Measurements from ENCODE around the gene CDSN. TPM values are rescaled to one million over a fixed set of nuclear protein-coding genes. Genes with fewer than 3 reads are reported as not detected.

Gene CDSN
- polyA plus RNA-seq, 4 donors = not detected

DNA sequence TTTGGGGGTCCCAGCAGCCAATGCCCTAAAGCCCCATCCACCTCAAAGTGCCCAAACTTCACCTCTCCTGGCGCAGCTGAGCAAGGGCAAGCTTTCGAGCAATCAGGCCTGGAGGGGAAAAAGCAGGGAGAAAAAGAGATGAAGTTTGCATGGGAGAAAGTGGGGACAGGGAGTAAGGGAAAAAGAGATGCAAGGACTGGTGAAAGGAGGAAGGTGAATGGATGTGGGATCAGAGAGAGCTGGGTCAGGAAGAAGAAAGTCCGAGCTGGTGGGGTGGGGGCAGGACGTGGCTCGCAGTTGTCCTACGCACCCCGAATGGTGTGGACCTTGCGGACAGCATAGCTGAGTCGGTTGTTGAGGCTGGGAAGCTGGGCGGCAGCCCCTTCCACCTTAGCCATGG is 25.1 kb upstream of the CDSN start:
- no peak for DNase-seq (ENCODE audit: low read depth in 4 of 4, low spot score in 3 of 4)

DNA sequence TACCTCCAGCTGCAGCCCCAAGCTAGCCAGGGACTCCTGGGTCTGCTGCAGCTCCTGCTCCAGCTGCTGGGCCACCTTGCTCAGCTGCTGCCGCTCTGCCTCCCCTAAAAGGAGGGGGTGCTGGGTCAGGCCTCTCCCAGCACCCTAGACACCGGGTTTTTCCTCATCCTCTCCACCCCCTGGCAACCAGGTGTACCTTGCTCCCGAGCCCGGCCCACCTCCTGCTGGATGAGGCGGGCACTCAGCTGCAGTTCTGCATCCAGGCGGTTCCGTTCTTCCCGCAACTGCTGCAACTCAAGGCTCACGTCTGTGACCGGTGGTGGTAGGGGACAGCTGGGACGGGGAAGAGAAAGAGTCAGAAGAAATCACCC is 24.7 kb upstream of the CDSN start:
- no peak for DNase-seq (ENCODE audit: low read depth in 4 of 4, low spot score in 3 of 4)

DNA sequence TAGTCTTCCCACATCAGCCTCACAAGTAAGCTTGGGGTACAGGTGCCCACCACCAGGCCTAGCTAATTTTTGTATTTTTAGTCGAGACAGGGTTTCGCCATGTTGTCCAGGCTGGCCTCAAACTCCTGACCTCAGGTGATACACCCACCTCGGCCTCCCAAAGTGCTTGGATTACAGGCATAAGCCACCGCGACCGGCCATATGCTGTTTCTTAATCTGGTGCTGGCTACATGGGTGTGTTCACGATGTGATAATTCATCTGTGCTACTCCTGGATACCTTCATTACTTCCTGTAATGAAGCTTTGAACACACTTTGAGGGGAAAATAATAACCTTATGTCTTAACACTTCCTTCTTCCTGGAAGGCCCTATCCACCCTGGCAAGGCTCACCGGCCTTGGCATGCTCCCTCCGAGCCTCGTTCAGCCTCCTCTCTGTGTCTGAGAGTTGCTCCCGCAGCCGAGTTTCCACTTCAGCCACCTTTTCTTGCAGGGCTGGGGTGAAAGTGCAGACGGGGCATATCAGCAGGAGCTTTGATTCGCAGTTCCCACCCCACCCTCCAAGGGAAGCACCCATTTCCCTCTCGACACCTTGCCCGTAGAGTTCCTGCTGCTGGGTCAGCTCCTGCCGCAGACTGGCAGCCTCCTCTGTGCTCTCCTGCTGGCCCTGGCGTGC is 24.2 kb upstream of the CDSN start:
- no peak for DNase-seq (ENCODE audit: low read depth in 4 of 4, low spot score in 3 of 4)

DNA sequence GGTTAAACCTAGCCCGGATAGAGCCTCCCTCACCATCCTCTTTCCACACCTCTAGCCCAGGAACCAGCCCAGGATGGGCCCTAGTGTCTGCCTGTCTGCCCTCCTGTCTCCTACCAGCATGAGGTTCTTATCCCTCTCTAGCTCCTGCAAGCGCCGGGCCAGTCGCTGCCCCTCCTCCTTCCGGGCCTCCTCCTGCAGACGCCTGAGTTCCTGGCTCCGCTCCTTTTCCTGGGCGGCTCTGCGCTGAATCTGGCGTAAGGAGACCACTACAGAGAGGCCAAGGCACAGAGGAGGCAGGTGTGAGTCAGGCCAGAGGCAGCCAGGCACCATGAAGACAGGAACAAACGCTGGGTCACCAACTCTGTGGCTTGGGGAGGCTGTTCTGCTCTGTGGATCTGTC is 22.9 kb upstream of the CDSN start:
- DNase-seq (ENCODE audit: low read depth in 4 of 4, low spot score in 3 of 4) = no peak

DNA sequence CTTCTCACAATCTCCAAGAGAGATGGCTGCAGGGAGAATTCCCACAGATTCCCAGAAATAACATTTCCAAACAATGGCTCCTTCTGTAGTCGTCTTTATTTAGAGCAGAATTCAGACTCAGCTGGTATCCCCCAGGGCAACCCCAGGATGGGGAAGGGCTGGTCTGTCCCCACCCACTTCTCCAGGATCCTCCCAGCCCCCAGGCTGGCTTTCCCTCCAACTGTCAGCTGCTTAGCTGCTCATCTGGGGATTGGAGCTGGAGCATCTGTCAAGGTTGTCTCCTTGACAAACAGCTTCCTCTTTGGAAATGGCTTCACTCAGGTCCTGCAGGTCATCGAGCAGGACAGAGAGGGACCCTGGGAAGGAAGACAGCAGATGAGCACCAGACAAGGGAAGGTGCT is 22.1 kb upstream of the CDSN start:
- DNase-seq (ENCODE audit: low read depth in 4 of 4, low spot score in 3 of 4) = no peak

DNA sequence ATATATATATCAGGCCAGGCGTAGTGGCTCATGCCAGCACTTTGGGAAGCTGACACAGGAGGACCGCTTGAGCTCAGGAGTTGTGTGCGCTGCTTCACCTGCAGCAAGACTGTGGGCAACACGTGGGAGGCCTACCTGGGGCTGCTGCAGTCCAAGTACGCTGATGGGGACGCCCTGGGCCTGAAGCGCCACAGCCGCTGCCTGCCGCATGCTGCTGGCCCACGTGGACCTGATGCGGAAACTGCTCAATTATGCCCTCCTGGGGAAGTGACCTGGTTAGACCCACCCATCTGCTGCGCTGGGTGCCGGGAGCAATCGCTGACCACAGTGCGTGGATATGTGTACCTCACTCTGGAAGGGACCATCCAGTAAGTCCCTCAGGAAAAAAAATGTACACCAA is 20.4 kb upstream of the CDSN start:
- DNase-seq (ENCODE audit: low read depth in 4 of 4, low spot score in 3 of 4) = no peak

DNA sequence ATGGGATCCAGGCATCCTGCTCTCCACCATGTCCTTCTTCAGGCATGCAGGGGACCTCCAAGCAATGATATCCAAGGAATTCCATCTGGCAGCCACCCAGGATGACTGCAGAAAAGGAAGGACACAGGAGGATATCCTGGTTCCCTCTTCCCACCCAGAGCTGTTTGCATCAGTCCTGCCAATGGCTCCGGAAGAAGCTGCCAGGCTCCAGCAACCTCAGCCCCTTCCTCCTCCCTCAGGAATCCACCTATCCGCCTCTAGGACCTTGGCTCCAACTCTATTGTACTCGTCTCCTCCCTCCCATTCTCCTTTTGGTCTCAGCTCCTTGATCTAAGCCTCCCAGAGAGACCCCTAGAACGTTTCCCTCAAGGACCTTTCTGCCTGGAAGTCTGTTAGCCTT is 19.4 kb upstream of the CDSN start:
- DNase-seq (ENCODE audit: low read depth in 4 of 4, low spot score in 3 of 4) = no peak

DNA sequence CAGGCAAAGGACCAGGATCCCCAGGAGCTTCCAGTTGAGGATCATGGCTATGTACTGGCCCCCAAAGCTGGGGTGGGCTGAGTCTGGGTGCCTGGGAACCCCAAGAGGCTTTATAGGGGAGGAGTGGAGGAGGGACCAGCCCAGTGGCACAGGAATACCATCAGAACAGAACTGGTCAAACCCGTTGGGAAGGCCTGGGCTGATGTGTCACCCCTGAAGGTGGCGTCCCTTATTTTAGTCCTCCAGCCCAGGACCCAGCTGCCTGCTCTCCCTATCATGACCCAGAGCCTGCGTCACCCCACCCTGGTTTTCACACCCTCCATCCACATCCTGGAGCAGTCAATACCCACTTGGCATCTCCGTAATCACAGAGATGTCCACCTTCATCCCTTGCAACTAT is 18.7 kb upstream of the CDSN start, which contains the start of gene PSORS1C2:
Gene PSORS1C2, minus strand, starts transcription at position 85 of the 400 bp plus-strand sequence. Its CDS starts 40 bp downstream, at position 45.
- no peak for DNase-seq (ENCODE audit: low read depth in 4 of 4, low spot score in 3 of 4)

DNA sequence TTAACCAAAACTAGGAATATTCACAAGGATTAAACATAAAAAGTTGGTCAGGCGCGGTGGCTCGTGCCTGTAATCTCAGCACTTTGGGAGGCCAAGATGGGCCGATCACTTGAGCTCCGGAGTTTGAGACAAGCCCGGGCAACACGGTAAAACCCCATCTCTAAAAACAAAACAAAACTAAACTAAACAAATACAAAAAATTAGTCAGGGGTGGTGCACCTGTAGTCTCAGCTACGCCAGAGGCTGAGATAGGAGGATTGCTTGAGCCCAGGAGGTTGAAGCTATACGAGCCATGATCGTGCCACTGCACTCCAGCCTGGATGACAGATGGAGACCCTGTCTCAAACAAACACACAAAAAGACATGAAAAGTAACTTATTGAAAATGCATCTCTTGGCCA is 15.5 kb upstream of the CDSN start:
- DNase-seq (ENCODE audit: low read depth in 4 of 4, low spot score in 3 of 4) = no peak

DNA sequence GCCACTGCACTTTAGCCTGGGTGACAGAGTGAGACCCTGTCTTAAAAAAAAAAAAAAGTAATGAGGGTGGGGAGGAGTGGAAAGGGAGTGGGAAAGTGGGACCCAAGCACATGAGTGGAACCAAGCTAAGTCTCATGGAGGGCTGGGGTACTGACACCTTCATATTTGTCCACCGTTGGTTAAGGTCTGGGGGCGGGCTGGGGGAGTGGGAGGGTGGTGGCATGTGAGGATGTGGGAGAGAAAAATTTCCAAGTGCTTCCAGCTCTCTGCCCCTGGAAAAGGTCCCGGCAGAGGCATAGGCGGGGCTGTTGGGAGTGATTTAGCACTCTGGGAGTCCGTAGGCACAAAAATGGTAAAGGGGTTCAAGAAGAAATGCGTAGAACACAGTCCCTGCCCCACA is 12.6 kb upstream of the CDSN start:
- no peak for DNase-seq (ENCODE audit: low read depth in 4 of 4, low spot score in 3 of 4)

DNA sequence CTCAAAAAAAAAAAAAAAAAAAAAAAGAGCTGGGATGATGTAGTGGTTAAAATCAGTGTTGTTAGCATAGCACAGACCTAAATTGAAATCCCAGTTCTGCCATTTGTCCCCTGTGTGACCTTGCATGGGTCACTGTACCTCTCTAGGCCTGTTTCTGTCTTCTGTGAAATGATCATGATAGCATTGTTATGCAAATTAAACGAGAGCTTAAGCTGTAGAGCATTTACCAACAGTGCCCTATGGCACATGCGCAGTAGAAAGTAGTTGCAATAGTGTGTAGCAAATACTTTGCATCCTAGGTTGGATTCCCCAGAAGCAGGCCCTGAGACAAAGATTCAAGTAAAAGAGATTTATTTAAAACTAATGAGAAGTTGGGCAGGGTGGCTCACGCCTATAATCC is 11.3 kb upstream of the CDSN start:
- DNase-seq (ENCODE audit: low read depth in 4 of 4, low spot score in 3 of 4) = no peak

DNA sequence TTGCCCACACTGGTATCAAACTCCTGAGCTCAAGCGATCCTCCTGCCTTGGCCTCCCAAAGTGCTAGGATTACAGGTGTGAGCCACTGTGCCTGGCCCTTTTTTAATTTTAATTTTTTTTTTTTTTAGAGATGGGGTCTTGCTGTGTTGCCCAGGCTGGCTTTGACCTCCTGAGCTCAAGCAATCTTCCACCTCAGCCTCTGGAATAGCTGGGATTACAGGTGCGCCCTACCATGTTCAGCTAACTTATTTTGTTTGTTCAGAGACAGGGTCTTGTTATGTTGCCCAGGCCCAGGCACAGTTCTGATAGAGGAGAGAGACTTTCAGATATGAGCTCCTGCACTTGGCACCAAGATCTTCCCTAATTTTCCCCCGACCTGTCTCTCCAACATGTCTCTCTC is 10.5 kb upstream of the CDSN start:
- no peak for DNase-seq (ENCODE audit: low read depth in 4 of 4, low spot score in 3 of 4)

DNA sequence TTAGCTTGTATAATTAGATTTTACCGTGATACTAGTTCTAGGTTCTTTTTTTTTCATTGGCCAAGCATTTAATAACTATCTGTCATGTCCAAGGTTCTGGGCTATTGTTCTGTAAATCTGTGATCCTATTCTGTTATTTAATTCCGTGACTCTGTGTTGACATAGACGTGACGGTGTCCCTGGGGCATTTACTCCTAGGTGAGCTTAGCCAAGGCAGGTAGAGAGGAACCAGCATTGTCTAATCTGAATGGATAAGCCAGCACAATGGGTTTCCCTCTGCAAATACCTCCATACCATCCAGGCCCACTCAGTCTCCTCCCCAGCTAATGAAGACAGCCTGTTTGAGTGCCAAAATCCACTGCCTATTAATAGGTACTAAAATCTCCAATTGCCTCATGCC is 8.9 kb upstream of the CDSN start:
- no peak for DNase-seq (ENCODE audit: low read depth in 4 of 4, low spot score in 3 of 4)

DNA sequence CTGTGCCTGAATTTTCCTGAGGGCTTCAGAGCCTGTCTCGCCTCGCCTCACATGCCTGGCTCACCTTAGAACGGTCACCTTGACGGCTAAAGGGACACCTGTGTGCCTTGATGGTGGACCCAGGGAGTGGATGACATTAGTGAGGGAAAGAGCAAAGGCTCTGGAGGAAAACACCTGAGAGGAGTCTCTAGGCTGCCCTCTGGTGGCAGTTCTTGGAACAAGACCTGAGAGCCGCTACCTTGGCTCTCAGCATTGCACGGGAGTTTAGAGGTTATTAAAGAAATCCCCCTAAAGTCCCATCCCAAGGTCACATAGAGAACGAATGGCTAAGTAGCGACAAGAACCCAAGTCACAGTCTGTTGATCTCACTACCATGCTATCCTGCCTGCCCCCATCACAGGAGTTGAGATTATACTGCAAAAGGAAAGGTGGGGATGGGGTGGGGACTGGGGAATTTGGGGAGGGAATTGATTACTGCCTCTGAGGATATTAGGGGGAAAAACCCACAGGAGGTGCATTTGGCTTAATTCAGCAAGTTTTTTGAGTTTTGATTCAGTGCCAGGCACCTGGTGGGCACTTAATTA is 7.9 kb upstream of the CDSN start:
- peak in 1 of 4 donors; percentile 32 for DNase-seq (ENCODE audit: low read depth in 4 of 4, low spot score in 3 of 4)

DNA sequence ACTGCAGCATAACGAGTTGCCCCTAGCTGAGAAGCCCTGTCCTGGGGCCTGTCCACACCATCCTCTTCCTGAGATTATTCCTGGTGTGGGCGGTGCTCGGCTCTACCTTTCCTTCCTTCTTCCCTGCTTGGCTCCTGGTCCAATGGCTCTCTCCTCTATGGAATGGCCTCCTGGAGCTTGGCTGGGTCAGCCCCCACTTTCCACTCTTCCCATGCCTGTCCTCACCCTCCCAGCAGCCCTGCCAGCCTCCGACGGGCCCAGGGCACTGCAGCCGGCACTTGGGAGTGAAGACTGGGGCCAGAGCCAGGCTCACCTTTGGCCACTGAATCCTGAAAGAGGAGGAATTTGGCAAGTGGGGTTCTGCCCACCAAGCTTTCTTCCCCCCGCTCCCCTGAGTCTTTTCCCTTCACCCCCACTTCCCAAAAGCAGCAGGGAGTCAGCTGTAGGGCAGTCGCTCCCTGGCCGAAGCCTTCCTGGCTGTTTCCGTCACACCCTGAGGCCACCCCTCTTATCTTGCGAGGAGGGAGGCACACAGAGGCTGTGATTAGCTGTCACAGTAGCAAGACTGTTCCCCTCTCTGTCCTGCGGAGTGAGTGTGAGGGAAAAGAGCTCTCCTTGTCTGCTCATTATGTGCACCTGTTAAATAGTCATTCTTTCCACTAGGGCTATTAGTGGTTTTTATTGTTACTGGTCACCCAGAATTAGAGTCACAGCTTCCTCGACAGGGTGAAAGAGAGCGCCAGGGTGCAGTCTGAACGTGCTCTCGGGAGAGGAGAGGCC is 6.3 kb upstream of the CDSN start:
- no peak for DNase-seq (ENCODE audit: low read depth in 4 of 4, low spot score in 3 of 4)

DNA sequence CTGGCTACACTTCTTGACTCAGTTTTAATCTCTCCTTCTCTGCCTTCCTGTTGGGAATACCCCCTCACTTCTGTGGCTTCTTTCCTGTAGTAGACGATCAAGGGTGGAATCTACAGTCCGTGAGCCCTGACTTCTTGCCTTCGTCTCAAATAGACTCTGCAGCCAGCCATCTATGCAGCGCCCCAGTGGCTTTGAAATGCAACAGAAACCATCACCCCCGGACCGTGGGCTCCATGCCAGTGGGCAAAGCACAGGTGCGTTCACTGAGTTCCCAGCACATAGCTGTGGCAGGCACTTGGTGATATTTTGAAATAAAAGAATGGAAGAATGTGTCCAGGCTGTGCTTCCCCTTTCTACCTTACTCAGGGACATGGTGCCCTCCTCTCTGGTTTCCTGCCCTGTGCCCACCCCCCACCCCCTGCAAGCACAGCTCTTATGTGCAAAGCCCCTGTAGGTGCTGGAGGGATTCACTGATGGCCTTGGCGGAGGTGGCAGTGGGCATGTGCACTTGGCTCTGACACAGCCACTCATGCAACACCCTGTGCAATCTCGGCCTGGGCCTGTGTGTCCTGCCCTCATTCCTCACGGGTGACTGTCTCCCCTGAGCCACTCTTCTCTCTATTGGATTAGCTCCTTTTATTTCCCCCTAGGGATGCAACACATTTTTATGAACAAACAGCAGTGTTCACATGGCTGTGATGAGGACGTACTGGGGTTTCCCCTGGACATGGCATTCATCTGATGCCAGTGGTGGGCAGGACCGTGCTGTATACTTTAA is 5.5 kb upstream of the CDSN start:
- no peak for DNase-seq (ENCODE audit: low read depth in 4 of 4, low spot score in 3 of 4)

DNA sequence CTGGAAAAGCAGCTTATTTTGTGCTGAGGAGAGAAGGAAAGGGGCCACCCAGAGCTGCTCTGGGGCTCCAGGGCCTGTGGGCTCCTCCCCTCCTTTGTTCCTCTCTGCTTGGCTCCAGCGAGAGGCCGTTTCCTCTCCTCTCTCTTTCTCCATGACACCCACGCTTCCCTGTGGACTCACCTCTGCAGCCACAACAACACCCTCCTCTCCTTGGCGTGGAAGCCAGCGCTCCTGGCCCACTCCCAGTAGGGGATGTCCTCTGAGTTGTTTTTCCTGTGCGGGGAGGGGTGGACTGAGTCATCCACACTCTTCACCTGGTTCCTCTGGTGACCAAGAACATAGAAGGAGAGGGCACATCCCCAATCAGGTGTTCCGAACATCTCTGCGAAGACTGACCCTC is 4.9 kb upstream of the CDSN start:
- no peak for DNase-seq (ENCODE audit: low read depth in 4 of 4, low spot score in 3 of 4)

DNA sequence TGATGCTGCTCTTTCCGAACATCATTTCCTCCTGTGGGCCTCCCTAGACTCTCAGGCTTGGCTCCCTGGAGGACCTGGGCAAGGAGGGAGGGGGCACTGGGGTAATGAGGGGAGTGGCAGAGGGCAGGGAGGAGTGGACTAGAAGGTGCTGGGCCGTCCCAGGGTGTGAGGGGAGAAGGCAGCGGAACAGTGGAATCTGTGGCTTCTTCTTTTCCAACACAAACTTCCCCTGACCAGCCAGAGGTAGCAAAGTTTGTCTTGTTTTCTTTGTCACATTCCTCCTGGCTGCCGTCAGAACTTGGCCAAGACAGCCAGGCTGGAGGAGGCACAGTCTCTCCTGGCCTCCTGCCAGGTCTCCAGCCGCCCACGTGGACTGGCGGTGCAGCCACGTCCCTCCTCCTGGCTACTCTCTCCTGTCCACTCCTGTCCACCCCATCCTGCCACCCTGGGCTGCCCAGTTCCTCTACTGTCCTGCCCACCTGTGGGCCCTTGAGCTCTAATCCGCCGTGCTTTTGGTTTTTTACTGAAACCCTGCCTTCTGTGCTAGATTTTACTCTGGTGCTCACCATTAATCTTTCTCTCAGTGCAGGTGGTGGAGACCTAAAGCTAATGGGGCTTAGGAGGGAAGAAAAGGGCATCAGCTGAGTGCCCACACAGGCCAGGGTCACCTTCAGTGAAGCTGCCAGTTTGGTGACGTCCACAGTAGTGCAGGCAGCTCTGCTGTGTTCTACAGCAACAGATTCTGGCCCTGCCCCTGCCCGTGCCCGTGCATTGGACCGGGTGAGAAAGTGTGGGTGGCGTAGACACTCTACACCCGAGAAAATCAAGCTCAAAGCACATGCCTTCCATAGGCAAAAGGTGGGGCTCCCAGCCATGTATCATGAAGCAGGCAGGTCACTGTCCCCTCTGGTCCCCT is 2.8 kb upstream of the CDSN start:
- peak in 3 of 4 donors; percentile 49 to 81 (median 60) for DNase-seq (ENCODE audit: low read depth in 4 of 4, low spot score in 3 of 4)

DNA sequence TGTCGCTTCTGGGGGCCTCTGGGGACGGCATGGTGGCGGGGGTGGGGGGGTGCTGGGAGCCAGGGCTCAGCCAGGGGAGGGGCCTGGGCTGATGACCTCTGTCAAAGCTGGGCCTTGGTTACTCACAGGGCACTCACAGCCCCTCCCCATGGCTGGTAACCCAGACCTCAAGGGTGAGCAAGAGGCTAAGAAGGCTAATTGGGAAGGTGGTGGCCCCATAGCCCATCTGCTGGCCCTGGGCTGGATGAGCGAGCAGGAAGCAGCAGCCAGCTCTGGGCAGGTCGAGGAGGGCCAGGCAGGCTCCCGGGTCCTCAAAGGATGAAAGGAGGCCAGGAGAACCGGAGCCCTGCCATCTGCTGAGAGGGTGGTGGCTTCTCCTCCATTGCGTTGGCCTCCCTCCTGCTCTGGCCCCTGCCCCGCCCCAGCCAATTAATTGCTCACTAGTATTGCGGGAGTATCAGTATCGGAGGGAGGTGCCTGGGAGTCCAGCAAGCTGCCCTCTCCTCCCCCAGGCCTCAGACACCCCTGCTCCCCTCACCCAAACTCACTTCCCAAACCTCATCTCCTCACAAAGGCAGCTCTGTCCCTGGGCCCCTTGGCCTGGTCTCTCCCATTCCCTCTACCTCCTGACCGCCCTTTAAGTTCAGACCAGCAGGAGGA is 1.0 kb upstream of the CDSN start:
- DNase-seq (ENCODE audit: low read depth in 4 of 4, low spot score in 3 of 4) = no peak

DNA sequence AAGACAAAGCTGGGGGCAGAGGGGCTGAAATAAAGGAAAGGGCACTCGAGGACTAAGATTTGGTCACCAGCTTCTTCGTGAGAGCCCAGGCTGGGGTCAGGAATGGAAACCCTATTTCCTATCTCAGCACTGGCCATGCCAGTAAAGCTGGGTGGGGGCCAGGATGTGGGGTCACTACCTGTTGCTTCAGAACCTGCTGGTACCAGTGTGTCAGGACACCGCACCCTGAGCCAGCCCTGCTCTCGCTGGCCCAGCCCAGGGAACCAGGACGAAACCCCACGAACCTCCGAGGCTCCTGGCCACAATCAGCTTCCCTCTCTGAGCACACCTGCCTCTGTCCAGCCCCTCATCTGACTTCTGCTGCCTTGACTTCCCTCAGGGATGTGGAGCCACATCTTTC is 2.1 kb downstream of the CDSN start:
- no peak for DNase-seq (ENCODE audit: low read depth in 4 of 4, low spot score in 3 of 4)
